K562 (cell line): ENCODE measurements around the gene NRSN2. TPM values are rescaled to one million over a fixed set of nuclear protein-coding genes. Genes with fewer than 3 reads are reported as not detected.

ENCODE experiments used
- CBX5 ChIP-seq: IDR thresholded peaks from 2 replicates; pipeline ENCODE4 v1.6.1; 2014; ENCODE audit warnings: low read depth, borderline replicate concordance
- CREBBP ChIP-seq: IDR thresholded peaks from one replicate; pipeline ENCODE4 v1.6.1; 2012; ENCODE audit warnings: low read depth, mild to moderate bottlenecking, control low read depth, inconsistent platforms, low read length
- ESRRB ChIP-seq: fragments of 250-450 bp; sonication (Bioruptor Pico); IDR thresholded peaks from 2 replicates; pipeline ENCODE4 v1.5.0; 2020; ENCODE audit warnings: mild to moderate bottlenecking, moderate library complexity, borderline replicate concordance
- FOXJ2 ChIP-seq: fragments of 200-800 bp; sonication (Bioruptor generic); IDR thresholded peaks from 2 replicates; pipeline ENCODE4 v1.6.1; 2016; ENCODE audit warnings: missing genetic modification characterization, missing compliant biosample characterization
- GABPB1 ChIP-seq: sonication (generic); formaldehyde crosslinking; IDR thresholded peaks from 2 replicates; pipeline ENCODE4 v1.8.0; 2022; ENCODE audit warnings: mild to moderate bottlenecking, missing genetic modification reagents
- KAT2B ChIP-seq: IDR thresholded peaks from one replicate; pipeline ENCODE4 v1.6.1; 2012; ENCODE audit warnings: low read depth, mild to moderate bottlenecking, control low read depth, inconsistent platforms, low read length, moderate library complexity
- KLF16 ChIP-seq: IDR thresholded peaks from 2 replicates; pipeline ENCODE4 v1.6.1; 2016; ENCODE audit warnings: antibody characterized with exemption
- MTA2 ChIP-seq: fragments of 450-650 bp; IDR thresholded peaks from 2 replicates; pipeline ENCODE4 v1.6.1; 2016; ENCODE audit warnings: low read depth
- MYNN ChIP-seq, 2 experiments: sonication (generic); formaldehyde crosslinking in 1 of 2; IDR thresholded peaks; 2 replicates each; pipeline versions ENCODE4 v1.5.0 to v1.6.1; 2016 to 2020; ENCODE audit warnings: antibody characterized with exemption in 1 of 2, missing genetic modification reagents in 1 of 2
- SIRT6 ChIP-seq: IDR thresholded peaks from one replicate; pipeline ENCODE4 v1.6.1; 2012; ENCODE audit warnings: low read depth, mild to moderate bottlenecking, control low read depth, inconsistent platforms, low read length, moderate library complexity
- SMAD3 ChIP-seq: fragments of 450-650 bp; formaldehyde crosslinking; conservative IDR thresholded peaks from 2 replicates; pipeline ENCODE4 v1.4.0; 2020; ENCODE audit warnings: mild to moderate bottlenecking
- SMARCA4 ChIP-seq: fragments of 450-650 bp; IDR thresholded peaks from 2 replicates; pipeline ENCODE4 v1.6.1; 2016
- ZBTB7A ChIP-seq: IDR thresholded peaks from 2 replicates; pipeline ENCODE4 v1.6.1; 2011; ENCODE audit warnings: low read depth, mild to moderate bottlenecking, low read length, moderate library complexity, borderline replicate concordance; ENCODE audit not compliant: control insufficient read depth
- ZFP1 ChIP-seq: fragments of 450-650 bp; formaldehyde crosslinking; IDR thresholded peaks from 2 replicates; pipeline ENCODE4 v1.4.0; 2020; ENCODE audit warnings: mild to moderate bottlenecking, mixed read lengths
- ZNF277 ChIP-seq: fragments of 250-450 bp; sonication (Bioruptor Pico); IDR thresholded peaks from 2 replicates; pipeline ENCODE4 v1.8.0; 2022; ENCODE audit warnings: inconsistent platforms, mild to moderate bottlenecking, moderate library complexity, borderline replicate concordance
- ZNF280B ChIP-seq: fragments of 250-450 bp; sonication (Bioruptor Pico); IDR thresholded peaks from 2 replicates; pipeline ENCODE4 v1.5.1; 2021; ENCODE audit warnings: mild to moderate bottlenecking
- ZNF668 ChIP-seq: fragments of 250-450 bp; sonication (Bioruptor Pico); IDR thresholded peaks from 2 replicates; pipeline ENCODE4 v1.8.0; 2022; ENCODE audit warnings: mild to moderate bottlenecking, inconsistent platforms
- polyA plus RNA-seq, 8 experiments: library from polyadenylated mRNA; depleted of rRNA in 4 of 8; stranded (reverse) in 5 of 8; unstranded in 3 of 8; fragments of >200 nt; fragmentation: Nextera tagmentation in 2 of 8; fragmentation: Illumina TruSeq in 1 of 8; extraction: Ambion mirVana in 2 of 8; extraction: Trizol in 1 of 8; gene quantifications; 2 replicates each; pipeline versions ENCODE4 v1.2.1 to v1.2.3, GENCODE V29; 2011 to 2014; ENCODE audit warnings: inconsistent platforms in 1 of 8, missing spikeins in 1 of 8
- total RNA-seq, 7 experiments: library from RNA; depleted of rRNA in 6 of 7; stranded (reverse); fragments of >200 nt in 6 of 7; fragmentation: Illumina TruSeq in 2 of 7; extraction: Trizol in 2 of 7; gene quantifications; 2 replicates each; pipeline versions ENCODE4 v1.2.1 to v1.2.3, GENCODE V29; 2011 to 2021; ENCODE audit warnings: low replicate concordance in 1 of 7
- TF ChIP-seq, protein P1 (sequence below): sonication (generic); formaldehyde crosslinking; IDR thresholded peaks from 2 replicates; pipeline ENCODE4 v1.8.0; 2022; ENCODE audit warnings: mild to moderate bottlenecking, missing genetic modification reagents, borderline replicate concordance

Gene NRSN2
- total and polyA plus RNA-seq, 9 of the 15 experiments (the other 6 are each of a cell fraction or from before 2014, with no cell fraction given), result 7.5 to 29.7 (median 11.1) TPM

- TF ChIP-seq ZNF280B (CRISPR knock-in tag), result no peak
- TF ChIP-seq KLF16, result no peak
- TF ChIP-seq ZNF668 (CRISPR knock-in tag), result peak; percentile 84; the same call in 1 of the 2 replicates
- no peak for TF ChIP-seq CREBBP
- peak; percentile 49; the same call in 1 of the 2 replicates for TF ChIP-seq GABPB1 (CRISPR knock-in tag)
- no peak for TF ChIP-seq ZBTB7A
- no peak for TF ChIP-seq ESRRB (CRISPR knock-in tag)
- no peak for TF ChIP-seq KAT2B
- TF ChIP-seq, protein P1, sequence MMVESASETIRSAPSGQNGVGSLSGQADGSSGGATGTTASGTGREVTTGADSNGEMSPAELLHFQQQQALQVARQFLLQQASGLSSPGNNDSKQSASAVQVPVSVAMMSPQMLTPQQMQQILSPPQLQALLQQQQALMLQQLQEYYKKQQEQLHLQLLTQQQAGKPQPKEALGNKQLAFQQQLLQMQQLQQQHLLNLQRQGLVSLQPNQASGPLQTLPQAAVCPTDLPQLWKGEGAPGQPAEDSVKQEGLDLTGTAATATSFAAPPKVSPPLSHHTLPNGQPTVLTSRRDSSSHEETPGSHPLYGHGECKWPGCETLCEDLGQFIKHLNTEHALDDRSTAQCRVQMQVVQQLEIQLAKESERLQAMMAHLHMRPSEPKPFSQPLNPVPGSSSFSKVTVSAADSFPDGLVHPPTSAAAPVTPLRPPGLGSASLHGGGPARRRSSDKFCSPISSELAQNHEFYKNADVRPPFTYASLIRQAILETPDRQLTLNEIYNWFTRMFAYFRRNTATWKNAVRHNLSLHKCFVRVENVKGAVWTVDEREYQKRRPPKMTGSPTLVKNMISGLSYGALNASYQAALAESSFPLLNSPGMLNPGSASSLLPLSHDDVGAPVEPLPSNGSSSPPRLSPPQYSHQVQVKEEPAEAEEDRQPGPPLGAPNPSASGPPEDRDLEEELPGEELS (CRISPR knock-in tag), result no peak
- TF ChIP-seq SIRT6, result no peak
- no peak for TF ChIP-seq MYNN (IDR thresholded peaks at IDR 0.05)
- TF ChIP-seq MYNN (CRISPR knock-in tag; IDR thresholded peaks at IDR 0.05), result no peak
- no peak for TF ChIP-seq CBX5
- peak; percentile 50; the same call in 1 of the 2 replicates for TF ChIP-seq FOXJ2 (tag)
- TF ChIP-seq ZFP1 (CRISPR knock-in tag), result no peak
- TF ChIP-seq MTA2, result no peak
- peak; percentile 57 for TF ChIP-seq SMARCA4
- TF ChIP-seq ZNF277, result no peak
- peak; percentile 90 for TF ChIP-seq SMAD3 (CRISPR knock-in tag)
Measured at GRCh38 chr20:362271-363254, 15.7 kb downstream of the NRSN2 start (continued).
